SK-N-DZ (cell line): Measurements from ENCODE around the gene VPS50.

Experiments used
- DNase-seq: peaks from one replicate; pipeline ENCODE4 v3.0.0-alpha.2; 2015; ENCODE audit warnings: low spot score

The VPS50 gene

DNA sequence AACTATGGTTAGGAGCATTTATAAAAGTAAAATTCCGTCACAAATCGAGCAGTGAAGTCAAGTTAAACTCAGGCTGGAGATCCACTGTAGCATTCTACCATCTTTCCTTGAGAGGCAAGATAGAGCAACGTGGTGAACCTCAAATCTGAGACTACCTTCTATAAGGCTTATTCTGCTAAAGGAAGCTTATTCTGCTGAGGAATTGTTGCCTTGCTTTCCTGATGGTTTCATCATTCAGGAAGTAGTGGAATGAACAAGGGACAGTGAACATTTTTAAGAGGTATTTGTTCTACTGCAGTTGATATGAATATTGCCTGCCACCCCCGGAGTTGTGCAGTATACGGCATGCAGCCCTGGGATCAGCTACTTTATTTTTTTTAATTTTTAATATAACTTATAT is 170.8 kb downstream of the VPS50 start:
- DNase-seq, result no peak

GRCh38 chr7:93407239-93407638 is 175.1 kb downstream of the VPS50 start:
- DNase-seq, result no peak

DNA sequence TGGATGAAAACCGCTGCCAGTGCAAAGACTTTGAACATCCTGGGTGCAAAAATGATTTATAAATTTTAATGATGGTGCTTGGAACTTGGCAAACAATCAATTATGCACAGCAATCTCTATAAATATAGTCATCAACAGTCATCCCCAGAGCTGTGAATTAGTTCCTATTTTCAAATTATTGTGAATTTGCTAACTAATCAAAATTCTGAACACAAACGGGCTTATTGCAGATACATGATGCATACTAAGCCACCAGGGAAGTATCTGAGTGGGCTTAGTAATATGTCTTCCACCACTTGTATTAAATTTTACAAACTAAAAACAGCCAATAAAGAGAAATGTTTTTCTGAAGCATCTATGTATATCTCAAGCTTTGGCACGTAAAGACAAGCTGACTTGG is 177.2 kb downstream of the VPS50 start:
- no peak for DNase-seq
